HL-60/S4 (cell line): ENCODE data around the gene RIPOR2.

ENCODE experiments used
- in situ Hi-C: fragments of 300-500 bp; cut with MboI; formaldehyde crosslinking; loops from 2 replicates; pipeline ENCODE4 v1.14.3; 2022; ENCODE audit warnings: low sequenced_read_pairs

RIPOR2 gene, protein sequence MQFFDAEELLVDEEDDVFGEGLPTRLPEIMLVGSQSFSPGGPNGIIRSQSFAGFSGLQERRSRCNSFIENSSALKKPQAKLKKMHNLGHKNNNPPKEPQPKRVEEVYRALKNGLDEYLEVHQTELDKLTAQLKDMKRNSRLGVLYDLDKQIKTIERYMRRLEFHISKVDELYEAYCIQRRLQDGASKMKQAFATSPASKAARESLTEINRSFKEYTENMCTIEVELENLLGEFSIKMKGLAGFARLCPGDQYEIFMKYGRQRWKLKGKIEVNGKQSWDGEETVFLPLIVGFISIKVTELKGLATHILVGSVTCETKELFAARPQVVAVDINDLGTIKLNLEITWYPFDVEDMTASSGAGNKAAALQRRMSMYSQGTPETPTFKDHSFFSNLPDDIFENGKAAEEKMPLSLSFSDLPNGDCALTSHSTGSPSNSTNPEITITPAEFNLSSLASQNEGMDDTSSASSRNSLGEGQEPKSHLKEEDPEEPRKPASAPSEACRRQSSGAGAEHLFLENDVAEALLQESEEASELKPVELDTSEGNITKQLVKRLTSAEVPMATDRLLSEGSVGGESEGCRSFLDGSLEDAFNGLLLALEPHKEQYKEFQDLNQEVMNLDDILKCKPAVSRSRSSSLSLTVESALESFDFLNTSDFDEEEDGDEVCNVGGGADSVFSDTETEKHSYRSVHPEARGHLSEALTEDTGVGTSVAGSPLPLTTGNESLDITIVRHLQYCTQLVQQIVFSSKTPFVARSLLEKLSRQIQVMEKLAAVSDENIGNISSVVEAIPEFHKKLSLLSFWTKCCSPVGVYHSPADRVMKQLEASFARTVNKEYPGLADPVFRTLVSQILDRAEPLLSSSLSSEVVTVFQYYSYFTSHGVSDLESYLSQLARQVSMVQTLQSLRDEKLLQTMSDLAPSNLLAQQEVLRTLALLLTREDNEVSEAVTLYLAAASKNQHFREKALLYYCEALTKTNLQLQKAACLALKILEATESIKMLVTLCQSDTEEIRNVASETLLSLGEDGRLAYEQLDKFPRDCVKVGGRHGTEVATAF

DNA sequence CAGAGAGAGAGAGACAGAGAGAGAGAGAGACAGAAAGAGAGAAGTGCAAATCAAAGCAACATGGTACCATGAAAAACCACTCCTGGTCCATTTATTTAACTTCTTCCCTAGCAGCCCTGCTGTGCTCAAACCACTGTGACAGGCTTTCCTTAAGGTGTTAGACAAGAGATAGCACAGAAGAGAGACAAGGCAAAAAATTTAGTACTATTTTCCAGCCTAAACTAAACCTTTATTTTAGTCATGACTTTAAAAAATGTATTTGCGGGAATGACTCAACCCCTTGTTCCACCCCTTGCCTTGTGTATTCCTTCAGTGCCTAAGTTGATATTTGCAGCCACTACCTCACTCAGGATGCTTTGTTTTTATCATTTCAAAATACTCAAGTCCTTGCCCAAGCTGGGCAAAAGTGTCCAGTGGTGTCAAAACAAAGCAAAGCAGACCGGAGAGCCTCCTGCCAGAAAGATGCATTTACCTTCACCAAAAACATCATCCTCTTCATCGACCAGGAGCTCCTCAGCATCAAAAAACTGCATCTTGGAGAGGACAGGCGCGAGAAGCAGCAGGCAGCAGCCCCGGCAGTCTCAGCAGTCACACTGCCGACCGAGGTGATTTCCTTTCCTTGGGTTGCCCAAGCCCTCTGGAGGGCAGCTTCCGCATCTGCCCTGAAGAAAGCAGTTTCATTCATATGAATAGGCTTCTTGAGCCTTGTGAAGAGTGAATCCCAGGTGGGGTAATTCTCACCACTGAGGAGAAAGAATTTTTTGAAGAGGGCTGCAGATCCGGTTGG, at the start of gene RIPOR2:
Gene RIPOR2, minus strand, starts transcription at position 595 of the 787 bp plus-strand sequence. Its CDS starts 62 bp downstream, at position 533.
- in situ Hi-C loops: no loop called here

DNA sequence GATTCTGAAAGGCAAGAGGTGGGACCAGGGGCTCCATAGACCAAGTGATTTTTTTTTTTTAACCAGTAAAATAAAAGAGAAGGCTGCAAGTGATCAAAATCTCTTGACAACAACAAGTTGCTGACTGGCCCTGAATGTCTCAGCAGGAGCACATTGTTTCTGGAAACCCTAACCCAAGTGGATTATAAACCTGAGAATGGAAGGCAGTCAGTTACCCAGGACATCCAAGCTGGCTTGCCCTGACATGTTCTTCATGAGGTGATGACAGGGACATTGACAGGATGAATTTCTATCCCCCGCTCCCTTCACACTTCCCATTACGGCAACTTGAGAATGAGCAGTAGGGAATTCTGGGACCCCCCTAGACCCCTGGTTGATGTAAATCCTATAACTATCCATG, 49.6 kb upstream of the RIPOR2 start:
- in situ Hi-C loops: no loop called here

- in situ Hi-C loops: no loop called here
Observed at GRCh38 chr6:24982231-24982630, 46.5 kb upstream of the RIPOR2 start.

- in situ Hi-C loops: no loop called here
Observed at GRCh38 chr6:24981386-24981760, 45.6 kb upstream of the RIPOR2 start.

DNA sequence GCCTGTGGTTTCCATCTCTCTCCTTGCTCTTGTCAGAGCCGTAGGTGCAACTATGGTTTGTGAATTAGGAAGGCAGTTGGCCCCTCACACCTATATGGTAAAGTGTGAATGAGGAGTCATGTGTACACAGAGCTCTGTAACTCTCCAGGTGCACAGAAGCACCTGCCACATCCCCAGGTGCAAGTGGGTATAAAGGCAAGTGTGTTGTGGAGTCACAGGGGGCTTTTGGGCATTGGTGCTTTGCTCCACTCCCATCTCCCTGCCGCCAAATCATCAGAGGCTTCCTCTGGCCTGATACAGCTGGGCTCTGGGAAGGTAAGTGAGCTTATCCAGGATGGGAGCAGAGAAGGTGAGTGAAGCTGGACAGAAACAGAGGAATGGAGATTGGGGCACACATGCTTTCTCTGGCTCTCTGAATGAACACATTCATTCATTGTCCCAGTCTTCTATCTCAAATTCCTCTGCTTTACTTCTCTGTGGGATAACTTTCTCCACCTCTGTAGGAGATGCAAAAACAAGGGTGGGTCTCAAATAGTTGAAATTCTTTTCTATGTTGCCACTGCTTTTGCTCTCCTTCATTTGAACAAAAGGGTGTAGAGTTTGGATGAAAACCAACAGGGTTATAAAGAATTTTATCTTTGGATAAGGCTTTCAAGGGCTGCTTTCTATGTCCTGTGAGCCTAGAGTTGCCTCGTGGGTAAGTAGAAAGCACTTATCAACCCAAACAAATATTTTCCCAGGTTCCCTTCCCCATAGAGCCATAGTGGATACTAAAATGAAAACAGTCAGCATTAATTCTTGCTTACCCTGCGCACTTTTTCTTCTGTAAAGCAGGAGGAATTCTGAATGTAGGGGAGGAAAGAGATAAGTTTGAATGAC, 45.0 kb upstream of the RIPOR2 start:
- in situ Hi-C loops: no loop called here

- in situ Hi-C loops: no loop called here
Observed at GRCh38 chr6:24979176-24979575, 43.4 kb upstream of the RIPOR2 start.

DNA sequence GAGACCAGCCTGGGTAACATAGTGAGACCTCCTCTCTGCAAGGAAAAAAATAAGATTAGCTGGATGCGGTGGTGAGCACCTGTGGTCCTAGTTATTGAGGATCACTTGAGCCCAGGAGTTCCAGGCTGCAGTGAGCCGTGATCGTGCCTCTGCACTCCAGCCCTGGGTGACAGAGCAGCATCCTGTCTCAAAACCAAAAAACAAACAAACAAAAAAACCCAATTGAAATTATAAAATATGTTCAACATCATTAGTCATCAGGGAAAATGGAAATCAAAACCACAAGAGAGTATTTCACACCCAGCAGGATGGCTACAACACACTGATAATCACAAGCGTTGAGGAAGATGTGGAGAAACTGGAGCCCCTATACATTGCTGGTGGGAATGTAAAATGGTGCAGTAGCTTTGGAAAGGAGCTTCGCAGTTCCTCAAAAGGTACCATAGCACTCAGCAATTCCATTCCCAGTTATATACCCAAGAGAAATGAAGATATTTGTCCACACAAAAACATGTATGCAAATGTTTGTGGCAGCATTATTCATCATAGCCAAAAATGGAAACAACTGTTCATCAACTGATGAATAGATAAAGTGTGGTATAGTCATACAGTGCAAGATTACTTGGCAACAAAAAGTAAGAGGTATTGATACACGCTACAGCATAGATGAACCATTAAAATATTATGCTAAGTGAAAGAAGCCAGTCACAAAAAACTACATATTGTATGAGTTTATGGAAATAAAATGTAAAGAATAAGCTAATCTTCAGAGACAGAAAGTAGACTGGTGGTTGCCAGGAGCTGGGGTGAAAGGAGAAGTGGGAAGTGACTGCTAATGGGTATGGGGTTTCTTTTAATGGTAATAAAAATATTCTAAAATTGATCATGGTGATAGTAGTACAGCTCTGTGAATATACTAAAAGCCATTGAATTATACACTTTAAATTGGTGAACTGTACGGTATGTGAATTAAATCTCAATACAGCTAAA, 38.7 kb upstream of the RIPOR2 start:
- in situ Hi-C loops: no loop called here

GRCh38 chr6:24972311-24972958, 36.7 kb upstream of the RIPOR2 start:
- in situ Hi-C loops: no loop called here

- in situ Hi-C loops: no loop called here
Observed at GRCh38 chr6:24971067-24971466, 35.3 kb upstream of the RIPOR2 start.

GRCh38 chr6:24969343-24969860, 33.6 kb upstream of the RIPOR2 start:
- in situ Hi-C loops: no loop called here

DNA sequence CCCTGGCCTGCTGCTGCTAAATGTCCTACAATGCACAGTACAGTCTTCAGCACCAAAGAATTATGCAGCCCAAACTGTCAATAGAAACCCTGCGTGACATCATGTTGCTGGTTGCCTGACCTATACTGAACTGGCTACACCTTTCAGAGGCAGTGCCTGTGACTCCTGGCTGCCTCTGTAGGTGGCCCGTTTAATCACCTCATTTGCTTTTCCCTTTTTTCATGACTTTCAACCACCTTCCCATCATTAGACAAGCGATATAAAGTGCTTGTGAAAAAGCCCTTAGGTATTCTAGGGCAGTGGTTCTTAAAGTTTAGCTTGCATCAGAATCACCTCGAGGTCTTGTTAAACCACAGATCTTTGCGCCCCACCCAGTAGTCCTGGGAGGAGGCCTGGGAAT, 33.0 kb upstream of the RIPOR2 start:
- in situ Hi-C loops: no loop called here

GRCh38 chr6:24967211-24967610, 31.5 kb upstream of the RIPOR2 start:
- in situ Hi-C loops: no loop called here

- in situ Hi-C loops: no loop called here
Observed at GRCh38 chr6:24966381-24966780, 30.6 kb upstream of the RIPOR2 start.

- in situ Hi-C loops: no loop called here
Observed at GRCh38 chr6:24963887-24964570, 28.3 kb upstream of the RIPOR2 start.

DNA sequence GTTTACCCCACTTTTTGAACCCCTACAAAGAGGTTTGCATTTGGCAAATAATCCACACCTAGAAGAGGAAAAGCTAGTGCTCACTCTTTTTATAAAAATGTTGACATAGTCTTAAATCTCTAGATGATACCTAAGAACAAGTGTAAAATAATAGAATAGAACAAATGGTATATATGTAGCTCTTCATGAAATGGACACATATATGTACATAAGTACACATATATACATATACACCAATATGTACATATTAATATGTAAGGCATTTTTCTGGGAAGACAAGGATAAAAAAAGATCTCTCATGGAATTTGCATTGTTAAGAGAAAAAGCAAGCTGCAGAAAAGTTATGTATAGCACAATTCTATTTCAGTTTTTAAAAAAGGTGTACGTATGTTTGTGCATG, 27.6 kb upstream of the RIPOR2 start:
- in situ Hi-C loops: no loop called here

DNA sequence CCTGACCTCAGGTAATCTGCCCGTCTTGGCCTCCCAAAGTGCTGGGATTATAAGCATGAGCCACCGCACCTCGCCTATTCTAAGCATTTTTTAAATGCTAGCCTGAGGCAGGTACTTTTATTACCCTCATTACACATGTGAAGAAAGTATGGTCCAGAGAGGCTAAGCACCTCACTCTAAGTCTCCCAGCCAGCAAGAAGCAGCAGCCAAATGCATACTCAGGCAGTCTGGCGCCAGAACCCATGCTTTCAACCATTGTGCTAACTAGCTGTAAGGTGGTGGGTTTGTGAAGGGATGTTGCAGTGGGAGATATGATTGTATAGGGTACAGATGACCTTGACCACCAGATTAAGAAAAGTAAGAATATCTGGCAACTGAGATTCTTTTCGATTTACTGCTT, 26.1 kb upstream of the RIPOR2 start:
- in situ Hi-C loops: no loop called here

DNA sequence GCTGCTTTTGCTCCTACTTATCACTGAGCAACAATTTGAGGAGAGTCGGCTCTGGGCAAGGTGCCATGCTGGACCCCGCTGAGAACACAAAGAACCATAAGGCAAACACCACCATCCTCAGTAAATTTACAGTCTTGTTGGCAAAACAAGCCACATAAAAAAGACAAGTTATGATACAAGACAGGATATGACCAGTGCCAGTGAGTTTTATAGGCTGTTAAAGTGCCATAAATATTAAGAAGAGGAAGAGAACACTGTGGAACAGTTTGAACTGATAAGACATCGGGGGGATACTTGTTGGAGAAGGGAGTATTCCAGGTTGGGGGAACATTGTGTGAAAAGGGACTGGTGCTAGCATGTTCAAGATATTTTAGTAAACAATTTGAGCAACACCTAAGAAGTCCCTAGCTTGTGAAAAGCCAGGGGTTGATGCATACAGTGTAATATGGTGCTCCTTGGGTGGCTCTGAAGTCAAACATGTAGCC, 25.3 kb upstream of the RIPOR2 start:
- in situ Hi-C loops: no loop called here
